Natural killer cell treated with Interleukin-12 subunit alpha and Interleukin-12 subunit beta and Interleukin-15 and Interleukin-18, amount 100 ng/mL, for 72 hours (primary cell): ENCODE results near the gene MPRIP. TPM values are rescaled to one million over a fixed set of nuclear protein-coding genes. Genes with fewer than 3 reads are reported as not detected.

Experiments used
- ATAC-seq, 2 donors: fragments of 150-1000 bp; cut with Tn5 transposase in 1 of 2; sonication (Bioruptor Pico), chemical (Tn5 transposase) in 1 of 2; 2 replicates each; pipeline ENCODE4 v1.10.0; 2021
- DNase-seq: peaks from one replicate; pipeline ENCODE4 v3.0.0; 2022; ENCODE audit warnings: low spot score
- H3K27ac Mint-ChIP-seq, 2 donors: 1 replicate in 1 of 2; 2 replicates in 1 of 2; pipeline ENCODE4 v1.8.0; 2022; ENCODE audit warnings: mixed read lengths in 2 of 2, mild to moderate bottlenecking in 1 of 2, moderate library complexity in 1 of 2
- H3K27me3 Mint-ChIP-seq, 2 donors: 1 replicate in 1 of 2; 2 replicates in 1 of 2; pipeline ENCODE4 v1.8.0; 2022; ENCODE audit warnings: mixed read lengths in 2 of 2
- H3K36me3 Mint-ChIP-seq: one replicate; pipeline ENCODE4 v1.8.0; 2022; ENCODE audit warnings: mixed read lengths
- H3K4me1 Mint-ChIP-seq, 2 donors: 1 replicate in 1 of 2; 2 replicates in 1 of 2; pipeline ENCODE4 v1.8.0; 2022; ENCODE audit warnings: low read depth in 2 of 2, mixed read lengths in 2 of 2, mild to moderate bottlenecking in 1 of 2
- H3K4me3 Mint-ChIP-seq: one replicate; pipeline ENCODE4 v1.8.0; 2022; ENCODE audit warnings: mixed read lengths
- H3K9me3 Mint-ChIP-seq: 2 replicates; pipeline ENCODE4 v1.8.0; 2022; ENCODE audit warnings: mixed read lengths
- total RNA-seq, 2 donors: library from RNA; stranded (reverse); gene quantifications; one replicate each; pipeline ENCODE4 v1.2.3, GENCODE V29; 2022

MPRIP gene
- total RNA-seq, 2 donors from 2014 or later, result 158 to 216 TPM

DNA sequence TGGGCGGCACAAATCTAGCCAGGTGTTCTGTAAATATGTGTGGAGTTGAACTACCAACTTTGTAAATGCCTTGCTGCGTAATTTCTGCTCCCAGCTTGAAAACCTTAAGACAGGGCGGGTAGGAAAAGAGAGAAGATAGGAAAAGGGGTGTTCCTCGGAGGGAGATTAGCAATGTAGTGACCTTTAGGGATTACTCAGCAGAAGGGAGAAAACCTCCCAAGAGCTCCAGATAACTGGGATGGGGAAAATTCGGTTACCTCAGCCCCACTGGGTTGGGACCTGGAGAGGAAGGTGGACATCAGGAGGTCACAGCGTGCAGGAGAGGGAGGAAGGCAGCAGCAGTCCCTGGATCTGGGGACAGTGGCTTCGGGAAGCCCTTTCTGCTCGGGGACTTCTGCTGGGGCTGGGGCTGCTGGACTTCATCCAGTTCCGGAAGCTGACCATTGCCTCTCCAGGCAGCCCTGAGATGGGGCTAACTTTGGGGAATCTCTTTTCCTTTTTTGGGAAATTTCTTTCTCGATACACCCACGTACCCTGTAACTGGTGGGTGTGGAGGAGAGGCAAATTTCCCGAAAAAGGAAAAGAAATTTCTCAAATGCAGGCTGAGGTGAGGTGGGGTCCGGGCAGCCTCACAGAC, 39.2 kb downstream of the MPRIP start:
- Mint-ChIP-seq H3K4me1 (peaks cover 12 to 19% of the 10 kb centered on the region in 2 donors), H3K4me3 (no peak overlapping the region), H3K27ac (peak overlapping the region in 1 of 2 donors; percentile 49), H3K9me3 (no peaks in the 10 kb centered on the region), H3K27me3 (no peaks in the 10 kb centered on the region), H3K36me3 (no peaks in the 10 kb centered on the region)
- no peak for DNase-seq
- ATAC-seq, result no peak

DNA sequence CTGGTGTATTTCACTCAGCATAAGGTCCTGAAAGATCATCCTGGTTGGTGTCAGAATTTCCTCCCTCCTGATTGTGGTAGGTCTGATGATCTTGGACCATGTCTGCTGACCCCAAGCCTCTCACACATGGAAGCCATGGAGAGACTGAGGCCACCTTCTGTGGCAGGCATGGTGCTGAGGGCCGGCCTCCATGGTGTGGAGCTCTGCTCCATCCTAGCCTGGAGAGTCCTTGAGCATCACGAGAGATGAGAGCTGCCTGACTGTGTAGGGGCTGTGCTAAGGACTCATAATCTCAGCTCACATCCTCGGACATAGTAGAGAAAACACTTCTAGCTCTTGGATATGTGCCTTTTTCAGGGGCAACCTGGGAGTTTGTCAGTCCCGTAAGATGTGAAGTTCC, 40.6 kb downstream of the MPRIP start:
- no peaks in the 10 kb centered on the region for H3K9me3 Mint-ChIP-seq
- no peak overlapping the region for H3K27ac Mint-ChIP-seq
- DNase-seq (no peak), ATAC-seq (no peak)
- H3K27me3 Mint-ChIP-seq, result no peaks in the 10 kb centered on the region
- peaks cover 17 to 26% of the 10 kb centered on the region in 2 donors for H3K4me1 Mint-ChIP-seq
- H3K36me3 Mint-ChIP-seq, result no peaks in the 10 kb centered on the region
- no peak overlapping the region for H3K4me3 Mint-ChIP-seq

DNA sequence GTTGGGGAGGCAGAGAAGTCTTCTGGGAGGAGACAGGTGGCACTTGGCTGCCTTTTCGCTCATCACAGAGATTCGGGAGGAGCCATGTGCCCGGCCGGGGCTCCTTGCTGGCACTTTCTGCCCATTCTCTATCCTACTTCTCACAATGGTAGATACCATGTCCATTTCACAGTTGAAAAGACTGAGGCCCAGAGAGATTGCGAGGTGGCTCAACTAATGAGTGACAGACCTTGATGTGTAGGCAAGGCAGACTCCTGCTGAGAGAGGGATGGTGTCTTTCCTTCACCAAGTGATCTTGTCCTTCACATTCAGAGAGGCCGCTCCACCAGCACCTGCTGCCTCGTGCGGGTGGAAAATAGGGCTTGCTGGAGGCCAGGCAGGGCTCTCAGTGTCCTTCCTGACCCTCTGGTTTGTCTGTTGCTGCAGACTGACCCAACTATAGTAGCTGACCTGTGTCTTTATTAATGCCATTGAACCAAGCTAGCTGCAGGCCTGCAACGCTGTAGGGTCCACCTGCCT, 42.1 kb downstream of the MPRIP start:
- DNase-seq (no peak), ATAC-seq (no peak)
- Mint-ChIP-seq H3K4me3 (no peak overlapping the region), H3K9me3 (no peaks in the 10 kb centered on the region), H3K27me3 (no peaks in the 10 kb centered on the region), H3K27ac (peak overlapping the region in 1 of 2 donors; percentile 27), H3K36me3 (no peaks in the 10 kb centered on the region), H3K4me1 (peaks cover 25 to 34% of the 10 kb centered on the region in 2 donors)

DNA sequence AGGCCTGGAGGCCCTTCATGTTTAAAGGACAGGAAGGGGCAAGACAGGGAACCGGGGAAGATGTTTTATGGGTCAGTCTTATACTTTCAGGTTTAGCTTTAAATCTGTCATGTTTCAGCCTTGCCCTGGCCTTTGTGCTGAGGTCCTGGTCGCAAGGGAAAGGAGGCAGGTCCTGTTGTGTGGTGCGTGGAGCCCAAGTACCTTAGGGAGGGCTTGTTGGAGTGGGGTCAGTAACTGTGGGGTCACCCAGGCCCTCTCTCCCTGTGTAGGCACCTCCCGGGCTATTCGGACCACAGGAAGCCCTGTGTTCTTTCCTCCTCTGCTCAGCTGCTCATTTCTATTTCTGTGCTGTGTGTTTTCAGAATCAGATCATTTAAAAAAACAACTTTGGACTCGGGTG, 42.7 kb downstream of the MPRIP start:
- ATAC-seq (no peak), DNase-seq (no peak)
- no peaks in the 10 kb centered on the region for H3K9me3 Mint-ChIP-seq
- no peaks in the 10 kb centered on the region for H3K27me3 Mint-ChIP-seq
- H3K36me3 Mint-ChIP-seq, result no peaks in the 10 kb centered on the region
- H3K27ac Mint-ChIP-seq, result peak overlapping the region in 1 of 2 donors; percentile 27
- peaks cover 28 to 39% of the 10 kb centered on the region in 2 donors for H3K4me1 Mint-ChIP-seq
- no peak overlapping the region for H3K4me3 Mint-ChIP-seq

DNA sequence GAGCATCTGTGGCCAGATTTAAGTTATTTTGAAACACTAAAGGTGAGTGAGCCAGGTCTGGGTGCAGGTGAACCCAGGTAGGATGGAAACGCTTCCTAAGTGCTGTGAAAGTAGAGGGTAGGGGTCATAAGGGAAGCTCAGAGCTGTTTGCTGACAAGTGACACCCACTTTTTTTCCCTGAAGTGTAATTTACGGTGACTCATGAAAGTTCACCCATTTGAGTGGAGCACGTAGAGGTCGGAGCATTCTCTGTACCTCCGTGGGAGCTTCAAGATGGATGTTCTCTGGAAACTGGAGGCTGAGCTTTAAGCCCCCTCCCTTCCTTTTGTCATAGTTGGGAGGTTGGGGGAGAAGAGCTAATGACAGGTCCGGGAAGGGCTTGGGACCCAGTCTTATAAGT, 44.3 kb downstream of the MPRIP start:
- Mint-ChIP-seq H3K36me3 (no peaks in the 10 kb centered on the region), H3K27me3 (no peaks in the 10 kb centered on the region), H3K4me3 (no peak overlapping the region), H3K4me1 (peaks cover 23 to 40% of the 10 kb centered on the region in 2 donors), H3K9me3 (no peaks in the 10 kb centered on the region), H3K27ac (peak overlapping the region in 1 of 2 donors; percentile 39)
- DNase-seq, result no peak
- no peak for ATAC-seq

DNA sequence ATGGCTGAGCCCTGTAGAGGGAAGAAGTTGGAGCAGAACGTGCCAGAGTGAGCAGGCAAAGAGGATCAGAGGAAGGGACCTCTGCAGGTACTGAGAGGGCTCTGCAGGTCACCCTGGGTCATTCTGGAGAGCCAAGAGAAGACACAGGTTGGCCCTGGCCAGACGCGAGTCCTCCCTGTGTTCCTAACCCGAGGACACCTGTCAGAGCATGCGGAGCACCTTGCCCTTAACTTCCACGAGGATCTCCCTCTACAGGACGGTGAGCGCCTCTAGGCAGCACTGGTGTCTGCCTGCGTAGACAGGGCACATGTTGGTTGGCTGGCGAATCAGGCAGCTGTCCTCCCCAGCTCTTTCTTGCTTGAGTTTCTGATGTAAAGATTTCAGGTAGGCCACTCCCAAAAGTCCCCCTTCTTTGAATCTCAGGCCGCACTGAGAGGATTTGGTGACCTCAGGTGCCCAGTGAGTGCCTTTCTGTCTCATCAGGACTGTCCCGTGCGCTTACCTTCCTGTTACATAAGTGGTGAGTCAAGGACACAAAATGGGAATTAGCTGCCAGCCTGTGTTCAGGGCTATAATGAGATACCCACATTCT, 45.3 kb downstream of the MPRIP start:
- Mint-ChIP-seq H3K27ac (no peak overlapping the region), H3K27me3 (no peaks in the 10 kb centered on the region), H3K36me3 (no peaks in the 10 kb centered on the region), H3K9me3 (no peaks in the 10 kb centered on the region), H3K4me1 (peaks cover 27 to 44% of the 10 kb centered on the region in 2 donors), H3K4me3 (no peak overlapping the region)
- ATAC-seq (no peak), DNase-seq (no peak)

DNA sequence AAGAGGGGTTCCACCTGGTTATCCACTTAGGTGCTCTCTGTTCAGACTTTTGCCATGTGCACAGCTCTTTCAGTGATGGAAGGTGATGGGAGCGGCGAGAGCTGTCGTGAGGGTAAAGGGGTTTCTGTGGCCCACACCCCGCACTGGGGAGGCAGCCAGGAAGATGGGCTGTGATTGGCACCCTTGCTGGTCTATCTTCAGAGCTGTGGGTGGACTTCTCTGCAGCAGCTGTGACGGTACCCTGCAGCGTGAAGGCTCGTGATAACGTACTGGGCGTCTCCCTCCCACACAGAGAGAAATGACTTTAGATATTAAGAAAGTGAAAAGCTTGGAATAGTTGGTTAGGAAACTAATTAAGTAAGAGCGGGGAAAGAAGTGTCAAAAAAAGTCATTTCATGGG, 45.8 kb downstream of the MPRIP start:
- Mint-ChIP-seq H3K27me3 (no peaks in the 10 kb centered on the region), H3K36me3 (no peaks in the 10 kb centered on the region), H3K9me3 (no peaks in the 10 kb centered on the region), H3K4me3 (no peak overlapping the region), H3K27ac (peak overlapping the region in 1 of 2 donors; percentile 74), H3K4me1 (peaks cover 29 to 42% of the 10 kb centered on the region in 2 donors)
- ATAC-seq (no peak), DNase-seq (no peak)

DNA sequence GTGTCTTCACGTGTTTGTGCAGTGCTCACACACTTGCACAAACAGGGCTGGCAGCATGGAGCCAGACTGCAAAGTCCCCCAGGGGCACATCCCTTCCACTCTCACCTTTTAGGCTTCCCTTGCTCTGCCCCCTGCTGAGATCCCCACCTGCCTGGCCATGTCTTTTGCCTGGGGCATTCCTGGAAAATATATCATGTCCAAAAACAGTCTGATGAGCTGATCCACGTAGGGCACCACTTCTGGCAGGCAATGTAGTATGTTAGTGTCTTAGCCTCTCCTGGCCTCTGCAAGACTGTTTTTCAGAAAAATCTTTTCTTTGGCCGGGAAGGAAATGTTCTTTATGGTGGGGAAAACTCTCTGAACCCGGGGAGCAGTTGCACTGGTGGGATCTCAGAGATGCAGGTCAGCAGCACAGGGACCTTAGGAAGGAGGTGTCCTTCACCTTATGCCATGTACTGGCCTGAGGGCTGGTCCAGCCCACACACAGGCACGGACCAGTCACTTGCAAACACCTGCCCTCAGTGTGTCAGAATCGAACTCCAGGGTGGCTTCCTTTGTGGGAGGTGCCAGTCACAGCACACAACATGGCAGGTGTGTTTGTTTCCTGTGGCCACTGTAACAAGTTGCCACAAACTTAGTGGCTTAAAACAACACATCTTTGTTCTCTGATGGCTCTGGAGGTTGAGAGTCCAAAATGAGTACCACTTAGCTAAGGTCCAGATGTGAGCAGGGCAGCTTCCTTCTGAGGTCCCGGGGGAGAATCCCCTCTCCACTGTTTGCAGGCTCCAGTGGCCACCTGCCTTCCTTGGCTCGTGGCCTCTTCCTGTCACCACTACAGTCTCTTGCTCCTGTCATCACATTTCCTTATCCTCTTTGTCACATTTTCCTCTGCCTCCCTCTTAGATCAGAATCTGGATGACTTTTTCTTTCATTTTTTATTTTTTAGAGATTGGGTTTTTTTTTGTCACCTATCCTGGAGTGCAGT, 46.6 kb downstream of the MPRIP start:
- H3K4me1 Mint-ChIP-seq, result peaks cover 30 to 47% of the 10 kb centered on the region in 2 donors
- H3K36me3 Mint-ChIP-seq, result no peaks in the 10 kb centered on the region
- H3K27ac Mint-ChIP-seq, result peak overlapping the region in 1 of 2 donors; percentile 74

DNA sequence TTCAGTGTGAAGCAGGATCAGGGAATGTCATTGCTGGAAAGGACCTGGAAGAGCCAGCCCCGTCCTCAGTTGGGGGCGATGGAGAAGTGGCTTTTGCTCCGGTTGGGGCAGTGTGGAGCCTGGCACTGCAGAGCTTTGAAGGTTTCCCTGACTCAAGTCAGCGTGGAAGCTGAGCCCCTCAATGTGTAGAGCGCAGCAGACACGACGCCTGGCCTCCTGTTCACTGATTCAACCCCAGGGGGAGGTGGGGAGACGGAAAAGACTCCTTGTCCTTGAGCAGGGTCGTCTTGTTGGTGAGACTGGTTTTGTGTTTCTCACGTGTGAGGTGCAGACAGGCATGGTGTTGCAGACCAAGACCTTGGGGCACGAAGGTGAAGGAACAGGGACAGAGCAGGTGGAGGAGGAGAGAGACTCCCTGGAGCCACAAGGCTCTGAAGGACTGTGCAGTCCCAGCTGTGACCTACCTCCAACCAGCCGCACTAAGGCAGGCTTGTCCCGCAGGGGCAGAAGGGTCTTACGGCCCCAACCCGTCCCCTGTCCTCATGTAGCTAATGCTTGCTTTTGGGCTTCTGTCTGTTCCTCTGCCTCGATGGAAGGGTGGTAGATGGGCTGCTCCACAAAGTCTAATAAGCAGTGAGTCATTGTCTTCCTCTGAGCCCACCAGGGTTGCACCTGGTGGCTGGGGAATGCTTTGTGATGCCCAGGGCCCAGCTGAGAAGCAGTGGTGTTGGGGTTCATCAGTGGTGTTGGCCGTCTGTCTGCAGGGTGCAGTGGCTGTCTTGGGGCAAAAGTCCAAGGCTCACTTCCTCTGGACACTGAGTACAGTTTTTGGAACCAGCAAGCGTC, 47.8 kb downstream of the MPRIP start:
- H3K4me1 Mint-ChIP-seq, result peaks cover 36 to 52% of the 10 kb centered on the region in 2 donors
- no peaks in the 10 kb centered on the region for H3K36me3 Mint-ChIP-seq
- ATAC-seq (no peak), DNase-seq (no peak)
- no peaks in the 10 kb centered on the region for H3K9me3 Mint-ChIP-seq
- peak overlapping the region in 1 of 2 donors; percentile 74 for H3K27ac Mint-ChIP-seq
- H3K4me3 Mint-ChIP-seq, result no peak overlapping the region
- no peaks in the 10 kb centered on the region for H3K27me3 Mint-ChIP-seq

More for the DNA sequence above, 46.6 kb downstream of the MPRIP start:
- DNase-seq (no peak), ATAC-seq (peak; percentile 26 to 29)
- Mint-ChIP-seq H3K9me3 (no peaks in the 10 kb centered on the region), H3K4me3 (no peak overlapping the region), H3K27me3 (no peaks in the 10 kb centered on the region)

DNA sequence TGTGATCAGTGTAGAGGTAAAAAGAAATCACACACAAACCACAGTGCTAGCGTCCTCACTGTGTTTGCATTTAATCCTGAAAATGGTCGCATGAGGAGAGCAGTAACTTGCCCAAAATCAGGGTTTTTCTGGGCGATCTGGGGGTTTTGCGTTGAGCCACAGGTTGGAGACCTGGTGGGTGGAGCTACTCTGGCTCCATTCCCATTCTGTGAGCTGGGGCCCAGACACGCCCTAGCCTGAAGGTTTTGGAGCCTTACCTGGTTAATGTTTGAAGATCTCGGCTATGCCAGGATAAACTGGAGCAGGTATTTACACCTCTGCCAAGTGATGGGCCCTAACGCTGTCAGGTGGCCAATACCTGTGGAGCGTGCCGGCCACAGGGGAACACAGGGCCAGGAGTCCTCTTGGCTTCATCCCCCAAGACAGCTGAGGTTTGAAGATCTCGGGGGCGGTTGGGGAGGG, 48.4 kb downstream of the MPRIP start:
- Mint-ChIP-seq H3K4me1 (peaks cover 38 to 54% of the 10 kb centered on the region in 2 donors), H3K36me3 (no peaks in the 10 kb centered on the region)

DNA sequence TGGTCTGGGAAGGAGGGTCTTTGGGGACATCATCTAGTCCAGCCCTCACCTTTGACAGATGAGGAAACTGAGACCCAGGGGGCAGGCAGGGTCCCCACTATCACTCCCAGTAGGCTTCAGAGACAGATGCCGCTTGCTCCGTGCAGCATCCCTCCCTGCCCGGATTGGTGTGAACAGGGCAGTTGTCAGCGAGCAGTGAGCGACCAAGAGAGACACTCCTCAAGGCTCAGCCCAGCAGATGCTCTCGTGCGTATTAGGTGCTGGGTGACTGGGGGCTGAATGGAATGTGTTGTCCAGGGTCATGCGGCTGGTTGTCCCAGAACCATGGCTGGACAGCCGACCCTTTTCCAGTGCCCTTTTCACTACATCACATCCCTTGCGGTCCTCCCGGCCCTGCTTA, 49.0 kb downstream of the MPRIP start:
- Mint-ChIP-seq H3K27ac (no peak overlapping the region), H3K4me1 (peaks cover 38 to 52% of the 10 kb centered on the region in 2 donors), H3K9me3 (no peaks in the 10 kb centered on the region), H3K36me3 (no peaks in the 10 kb centered on the region), H3K4me3 (no peak overlapping the region), H3K27me3 (no peaks in the 10 kb centered on the region)
- ATAC-seq (peak in 1 of 2 donors; percentile 22), DNase-seq (no peak)

More for the DNA sequence above, 48.4 kb downstream of the MPRIP start:
- H3K27me3 Mint-ChIP-seq, result no peaks in the 10 kb centered on the region
- no peak overlapping the region for H3K27ac Mint-ChIP-seq
- H3K4me3 Mint-ChIP-seq, result no peak overlapping the region
- no peak for ATAC-seq
- H3K9me3 Mint-ChIP-seq, result no peaks in the 10 kb centered on the region
- no peak for DNase-seq

DNA sequence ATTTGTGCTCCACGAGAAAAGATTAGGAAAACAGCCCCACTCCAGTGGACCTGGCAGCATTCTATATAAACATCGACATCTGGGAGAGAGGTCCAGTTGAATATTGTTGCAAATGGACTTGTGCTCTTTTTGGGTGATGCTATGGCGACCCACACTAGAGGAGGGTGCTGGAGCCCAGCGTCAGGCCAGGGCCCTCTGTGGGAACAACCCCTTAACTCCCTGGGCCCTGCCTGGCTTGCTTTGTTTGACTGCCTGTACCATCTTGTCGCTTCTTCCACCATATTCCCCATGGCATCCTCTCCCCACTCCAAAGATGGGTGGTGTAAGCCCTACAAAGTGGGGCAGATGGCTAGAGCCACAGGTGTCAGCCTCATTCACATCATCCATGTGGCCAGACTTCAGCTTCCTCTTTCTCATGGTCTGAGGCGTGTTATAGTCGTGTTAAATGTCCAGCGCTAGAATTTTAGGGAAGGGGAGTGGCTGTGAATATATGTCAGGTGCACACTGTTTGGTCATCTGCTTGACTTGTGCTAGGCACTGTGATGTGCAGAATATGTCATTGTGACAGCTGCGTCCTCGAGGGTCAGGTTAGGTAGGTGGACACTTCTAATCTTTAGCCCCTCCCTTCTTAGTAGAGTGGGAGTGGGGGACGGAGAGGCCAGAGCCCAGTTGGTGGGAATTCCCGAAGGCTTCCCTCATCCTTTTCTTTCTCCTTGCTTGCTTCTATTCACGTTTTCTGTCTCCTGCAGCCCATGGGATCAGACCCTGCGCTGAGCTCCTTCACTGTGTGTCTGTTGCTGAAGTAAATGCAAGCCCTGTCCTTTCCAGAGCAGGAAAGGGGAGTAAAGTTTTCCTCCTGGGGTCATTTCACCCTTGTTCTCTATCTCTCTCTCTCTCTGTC, 49.8 kb downstream of the MPRIP start:
- H3K27ac Mint-ChIP-seq, result no peak overlapping the region
- H3K27me3 Mint-ChIP-seq, result no peaks in the 10 kb centered on the region
- no peak overlapping the region for H3K4me3 Mint-ChIP-seq
- no peaks in the 10 kb centered on the region for H3K36me3 Mint-ChIP-seq
- H3K9me3 Mint-ChIP-seq, result no peaks in the 10 kb centered on the region
- peaks cover 36 to 51% of the 10 kb centered on the region in 2 donors for H3K4me1 Mint-ChIP-seq
- ATAC-seq, result no peak
- no peak for DNase-seq
